Osteoblast (primary cell): ENCODE data around the gene GIMAP6. TPM values are rescaled to one million over a fixed set of nuclear protein-coding genes. Genes with fewer than 3 reads are reported as not detected.

Experiments used
- DNase-seq: peaks from one replicate; pipeline ENCODE4 v3.0.0; 2011; ENCODE audit warnings: low spot score, mixed read lengths; ENCODE audit not compliant: insufficient read length; ENCODE audit errors: missing footprints
- H2AFZ ChIP-seq: 2 replicates; pipeline ENCODE4 v1.6.0; 2011; ENCODE audit warnings: mild to moderate bottlenecking, low read length
- H3K27ac ChIP-seq: 2 replicates; pipeline ENCODE4 v1.5.1; 2011; ENCODE audit warnings: mild to moderate bottlenecking, low read depth, low read length, moderate library complexity
- H3K27me3 ChIP-seq: 2 replicates; pipeline ENCODE4 v1.6.0; 2012; ENCODE audit warnings: mild to moderate bottlenecking, control low read depth, inconsistent platforms, low read length, moderate library complexity; ENCODE audit not compliant: insufficient read depth
- H3K36me3 ChIP-seq: 2 replicates; pipeline ENCODE4 v1.5.1; 2011; ENCODE audit warnings: mild to moderate bottlenecking, low read length, control low read depth, moderate library complexity; ENCODE audit not compliant: insufficient read depth
- H3K4me1 ChIP-seq: 2 replicates; pipeline ENCODE4 v1.5.1; 2011; ENCODE audit warnings: mild to moderate bottlenecking, low read length, control low read depth, moderate library complexity; ENCODE audit not compliant: insufficient read depth
- H3K4me2 ChIP-seq: 2 replicates; pipeline ENCODE4 v1.6.0; 2011; ENCODE audit warnings: mild to moderate bottlenecking, low read length; ENCODE audit not compliant: insufficient read depth
- H3K4me3 ChIP-seq: fragments of 200-600 bp; sonication (generic); 3 replicates; pipeline ENCODE4 v1.5.1; 2012; ENCODE audit warnings: mild to moderate bottlenecking, low read length, inconsistent platforms; ENCODE audit not compliant: insufficient read depth
- H3K79me2 ChIP-seq: 2 replicates; pipeline ENCODE4 v1.6.0; 2012; ENCODE audit warnings: mild to moderate bottlenecking, low read length, control low read depth, inconsistent platforms; ENCODE audit not compliant: insufficient read depth
- H3K9me3 ChIP-seq: 2 replicates; pipeline ENCODE4 v1.5.1; 2011; ENCODE audit warnings: low read depth, low read length, control low read depth
- H4K20me1 ChIP-seq: 2 replicates; pipeline ENCODE4 v1.6.0; 2012; ENCODE audit warnings: mild to moderate bottlenecking, low read length, control low read depth; ENCODE audit not compliant: insufficient read depth
- CTCF ChIP-seq: IDR thresholded peaks from 2 replicates; pipeline ENCODE4 v1.5.1; 2011; ENCODE audit warnings: mild to moderate bottlenecking, low read depth, low read length, moderate library complexity; ENCODE audit errors: extremely low read depth
- total RNA-seq: library from RNA; depleted of rRNA; stranded (reverse); fragments of >200 nt; gene quantifications from 2 replicates; pipeline ENCODE4 v1.2.3, GENCODE V29; 2012

Gene GIMAP6
- total RNA-seq, 1 donor, result 0.36 TPM

GRCh38 chr7:150660939-150661613 is 28.9 kb upstream of the GIMAP6 start:
- H3K4me1 ChIP-seq, result no peaks in the 10 kb centered on the region
- no peak for TF ChIP-seq CTCF
- no peaks in the 10 kb centered on the region for H3K27me3 ChIP-seq
- no peak overlapping the region for H2AFZ ChIP-seq
- H4K20me1 ChIP-seq, result no peaks in the 10 kb centered on the region
- H3K27ac ChIP-seq, result no peak overlapping the region
- H3K79me2 ChIP-seq, result no peaks in the 10 kb centered on the region
- no peaks in the 10 kb centered on the region for H3K36me3 ChIP-seq
- no peaks in the 10 kb centered on the region for H3K9me3 ChIP-seq
- no peak for DNase-seq
- H3K4me3 ChIP-seq, result no peak overlapping the region
- H3K4me2 ChIP-seq, result no peak overlapping the region

GRCh38 chr7:150657526-150657925 is 25.3 kb upstream of the GIMAP6 start:
- Histone ChIP-seq H3K4me3 (no peak overlapping the region), H2AFZ (no peak overlapping the region), H3K27ac (no peak overlapping the region), H3K9me3 (no peaks in the 10 kb centered on the region), H4K20me1 (no peaks in the 10 kb centered on the region), H3K4me1 (no peaks in the 10 kb centered on the region), H3K36me3 (no peaks in the 10 kb centered on the region), H3K79me2 (no peaks in the 10 kb centered on the region), H3K27me3 (no peaks in the 10 kb centered on the region), H3K4me2 (no peak overlapping the region)
- no peak for DNase-seq
- TF ChIP-seq CTCF, result no peak

- H3K79me2 ChIP-seq, result no peaks in the 10 kb centered on the region
- TF ChIP-seq CTCF, result no peak
- no peak for DNase-seq
- H3K36me3 ChIP-seq, result no peaks in the 10 kb centered on the region
- no peaks in the 10 kb centered on the region for H3K27me3 ChIP-seq
- H3K4me1 ChIP-seq, result no peaks in the 10 kb centered on the region
- H3K4me3 ChIP-seq, result no peak overlapping the region
- no peak overlapping the region for H2AFZ ChIP-seq
- no peak overlapping the region for H3K4me2 ChIP-seq
- H4K20me1 ChIP-seq, result no peaks in the 10 kb centered on the region
- no peak overlapping the region for H3K27ac ChIP-seq
- H3K9me3 ChIP-seq, result no peaks in the 10 kb centered on the region
These were observed 23.9 kb upstream of the GIMAP6 start for GRCh38 chr7:150656047-150656446.

GRCh38 chr7:150654692-150655091 is 22.5 kb upstream of the GIMAP6 start:
- no peaks in the 10 kb centered on the region for H3K36me3 ChIP-seq
- DNase-seq, result no peak
- no peak overlapping the region for H3K4me3 ChIP-seq
- H3K4me1 ChIP-seq, result no peaks in the 10 kb centered on the region
- no peaks in the 10 kb centered on the region for H3K27me3 ChIP-seq
- no peak overlapping the region for H3K4me2 ChIP-seq
- H3K9me3 ChIP-seq, result no peaks in the 10 kb centered on the region
- H3K27ac ChIP-seq, result no peak overlapping the region
- H4K20me1 ChIP-seq, result no peaks in the 10 kb centered on the region
- H3K79me2 ChIP-seq, result no peaks in the 10 kb centered on the region
- no peak for TF ChIP-seq CTCF
- no peak overlapping the region for H2AFZ ChIP-seq
